WERI-Rb-1 (cell line): Measurements from ENCODE around the gene FRMD4A.

Experiments used
- DNase-seq: peaks from one replicate; pipeline ENCODE4 v3.0.0-alpha.2; 2020
- H3K27ac ChIP-seq: fragments of 250-450 bp; sonication (Bioruptor Pico); 2 replicates; pipeline ENCODE4 v1.5.1; 2020; ENCODE audit warnings: mild to moderate bottlenecking, moderate library complexity
- H3K27me3 ChIP-seq: fragments of 250-450 bp; sonication (Bioruptor Pico); 2 replicates; pipeline ENCODE4 v1.5.1; 2021; ENCODE audit warnings: mild to moderate bottlenecking, low read depth, moderate library complexity; ENCODE audit not compliant: insufficient read depth, severe bottlenecking
- H3K36me3 ChIP-seq: fragments of 250-450 bp; sonication (Bioruptor Pico); 2 replicates; pipeline ENCODE4 v1.5.1; 2020; ENCODE audit warnings: mild to moderate bottlenecking, moderate library complexity
- H3K4me3 ChIP-seq: 2 replicates; pipeline ENCODE4 v1.5.1; 2011; ENCODE audit warnings: low read depth, mild to moderate bottlenecking, control low read depth, low read length
- H3K9me3 ChIP-seq: fragments of 250-450 bp; sonication (Bioruptor Pico); 2 replicates; pipeline ENCODE4 v1.5.1; 2021; ENCODE audit warnings: mild to moderate bottlenecking, moderate library complexity; ENCODE audit not compliant: severe bottlenecking
- TF ChIP-seq, protein P1 (sequence below): IDR thresholded peaks from 2 replicates; pipeline ENCODE4 v1.5.1; 2011; ENCODE audit warnings: low read depth, mild to moderate bottlenecking, control low read depth, inconsistent platforms, low read length

Gene FRMD4A

DNA sequence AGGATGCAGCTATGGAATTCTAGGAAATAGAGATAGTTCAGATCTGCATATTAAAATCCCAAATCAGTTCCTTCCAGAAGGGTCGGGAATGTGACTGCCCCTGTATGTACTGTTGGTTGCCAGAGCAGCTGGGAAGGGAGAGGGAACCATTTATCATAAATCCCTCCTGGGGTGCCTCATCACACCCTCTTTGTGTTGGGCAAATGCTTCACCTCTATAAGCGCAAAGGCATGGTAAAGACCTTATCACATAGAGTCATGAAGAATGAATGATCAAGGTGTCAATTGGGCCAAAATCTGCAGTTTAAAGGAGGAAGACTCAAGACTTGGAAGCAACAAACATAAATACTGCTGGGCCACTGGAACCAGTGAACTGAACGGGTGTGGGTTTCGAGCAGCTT lies 65.0 kb downstream of the FRMD4A start:
- no peaks in the 10 kb centered on the region for H3K9me3 ChIP-seq
- H3K27me3 ChIP-seq = no peaks in the 10 kb centered on the region
- H3K27ac ChIP-seq = no peak overlapping the region
- TF ChIP-seq, protein P1, sequence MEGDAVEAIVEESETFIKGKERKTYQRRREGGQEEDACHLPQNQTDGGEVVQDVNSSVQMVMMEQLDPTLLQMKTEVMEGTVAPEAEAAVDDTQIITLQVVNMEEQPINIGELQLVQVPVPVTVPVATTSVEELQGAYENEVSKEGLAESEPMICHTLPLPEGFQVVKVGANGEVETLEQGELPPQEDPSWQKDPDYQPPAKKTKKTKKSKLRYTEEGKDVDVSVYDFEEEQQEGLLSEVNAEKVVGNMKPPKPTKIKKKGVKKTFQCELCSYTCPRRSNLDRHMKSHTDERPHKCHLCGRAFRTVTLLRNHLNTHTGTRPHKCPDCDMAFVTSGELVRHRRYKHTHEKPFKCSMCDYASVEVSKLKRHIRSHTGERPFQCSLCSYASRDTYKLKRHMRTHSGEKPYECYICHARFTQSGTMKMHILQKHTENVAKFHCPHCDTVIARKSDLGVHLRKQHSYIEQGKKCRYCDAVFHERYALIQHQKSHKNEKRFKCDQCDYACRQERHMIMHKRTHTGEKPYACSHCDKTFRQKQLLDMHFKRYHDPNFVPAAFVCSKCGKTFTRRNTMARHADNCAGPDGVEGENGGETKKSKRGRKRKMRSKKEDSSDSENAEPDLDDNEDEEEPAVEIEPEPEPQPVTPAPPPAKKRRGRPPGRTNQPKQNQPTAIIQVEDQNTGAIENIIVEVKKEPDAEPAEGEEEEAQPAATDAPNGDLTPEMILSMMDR = no peak
- no peaks in the 10 kb centered on the region for H3K36me3 ChIP-seq
- no peak overlapping the region for H3K4me3 ChIP-seq
- DNase-seq = no peak

DNA sequence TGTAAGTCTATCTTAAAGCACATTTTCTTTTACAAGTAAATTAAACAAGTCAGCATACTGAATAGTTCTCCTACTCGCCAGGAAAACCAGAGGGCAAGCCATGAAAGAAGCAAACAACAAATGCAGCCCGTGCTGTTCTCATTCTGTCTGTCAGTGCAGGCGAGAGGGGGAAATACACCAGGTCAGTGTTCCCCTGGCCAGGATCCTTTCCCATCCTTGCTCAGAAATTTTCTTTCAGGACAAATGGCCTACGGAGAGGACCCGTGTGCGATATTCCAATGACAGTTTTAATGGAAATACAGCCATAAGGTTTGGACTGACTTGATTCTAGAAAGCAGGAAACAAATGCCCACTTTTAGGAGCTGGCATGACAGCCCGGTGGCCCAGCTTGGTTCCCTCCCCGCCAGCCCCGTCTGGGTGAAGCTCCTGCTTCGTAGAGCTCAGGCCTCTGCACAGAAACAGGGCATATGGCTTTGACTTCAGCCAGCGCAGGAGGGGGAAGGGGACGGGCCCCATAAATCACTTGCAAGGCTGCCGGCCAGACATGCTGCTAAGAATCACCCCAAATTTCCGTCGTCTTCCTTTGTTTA lies 67.8 kb downstream of the FRMD4A start:
- Histone ChIP-seq H3K9me3 (no peaks in the 10 kb centered on the region), H3K36me3 (no peaks in the 10 kb centered on the region), H3K27me3 (no peaks in the 10 kb centered on the region), H3K4me3 (no peak overlapping the region), H3K27ac (no peak overlapping the region)
- TF ChIP-seq, protein P1 = no peak
- DNase-seq = peak; percentile 32

DNA sequence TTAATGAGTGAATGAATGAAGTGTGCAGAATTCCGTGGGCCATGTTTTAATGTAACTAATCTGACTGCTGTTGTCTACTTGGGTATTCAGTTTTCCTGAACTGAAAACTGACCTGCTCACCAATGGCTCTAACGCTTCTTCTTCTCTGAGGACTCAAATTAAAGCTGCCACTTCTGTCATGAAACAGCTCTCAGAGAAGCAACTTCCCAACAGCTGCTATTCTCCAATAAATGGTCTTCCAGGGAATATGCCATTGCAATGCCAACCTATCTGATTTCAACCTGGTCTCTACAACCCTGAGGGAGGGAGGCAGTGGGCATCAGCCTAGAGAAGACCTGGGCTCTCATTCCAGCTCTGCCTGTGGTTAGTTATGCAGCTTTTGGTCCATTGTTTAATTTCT lies 69.4 kb downstream of the FRMD4A start:
- no peak overlapping the region for H3K27ac ChIP-seq
- TF ChIP-seq, protein P1 = no peak
- H3K9me3 ChIP-seq = no peaks in the 10 kb centered on the region
- no peaks in the 10 kb centered on the region for H3K27me3 ChIP-seq
- no peak for DNase-seq
- no peak overlapping the region for H3K4me3 ChIP-seq
- H3K36me3 ChIP-seq = no peaks in the 10 kb centered on the region

DNA sequence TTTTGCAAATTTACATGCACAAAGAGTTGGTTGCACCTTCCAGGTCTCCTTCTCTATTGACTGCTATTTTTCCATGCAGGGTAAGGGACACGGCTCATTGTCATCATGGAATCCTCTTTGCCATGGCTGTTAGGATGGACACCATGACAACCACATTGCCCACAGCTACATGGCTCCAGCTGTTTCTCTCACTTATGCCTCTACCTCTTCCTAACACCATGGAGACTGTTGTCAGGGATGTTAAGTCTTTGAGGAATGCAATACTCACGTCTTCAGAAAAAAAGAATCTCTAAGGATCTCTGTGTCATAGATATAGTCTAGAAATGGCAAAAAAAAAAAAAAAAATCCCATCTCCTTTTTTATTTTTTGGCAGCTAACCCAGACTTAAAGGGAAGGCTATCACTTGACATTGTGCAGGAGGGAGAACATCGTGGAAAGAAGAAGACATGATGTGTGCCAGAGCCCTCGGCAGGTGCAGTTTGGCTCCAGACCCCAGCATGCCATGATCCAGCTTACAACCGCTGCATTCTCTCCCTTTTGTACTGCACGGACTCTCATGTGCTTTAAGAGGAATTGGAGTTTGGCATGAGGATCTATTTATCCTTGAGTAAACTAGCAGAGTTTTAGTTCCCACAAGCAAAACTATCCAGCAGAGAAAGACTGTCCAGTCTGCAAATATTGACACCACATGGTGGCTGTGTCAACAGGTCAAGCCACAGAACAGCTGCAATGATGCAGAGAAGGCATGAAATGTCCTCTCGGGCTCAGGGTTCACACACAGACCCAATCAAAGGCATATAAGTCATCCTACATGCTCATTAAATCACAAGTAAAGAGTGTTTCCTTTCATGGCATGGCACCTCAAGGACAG lies 70.8 kb downstream of the FRMD4A start:
- H3K9me3 ChIP-seq = no peaks in the 10 kb centered on the region
- no peak overlapping the region for H3K4me3 ChIP-seq
- TF ChIP-seq, protein P1 = no peak
- H3K27me3 ChIP-seq = no peaks in the 10 kb centered on the region
- H3K36me3 ChIP-seq = no peaks in the 10 kb centered on the region
- DNase-seq = no peak
- H3K27ac ChIP-seq = no peak overlapping the region

DNA sequence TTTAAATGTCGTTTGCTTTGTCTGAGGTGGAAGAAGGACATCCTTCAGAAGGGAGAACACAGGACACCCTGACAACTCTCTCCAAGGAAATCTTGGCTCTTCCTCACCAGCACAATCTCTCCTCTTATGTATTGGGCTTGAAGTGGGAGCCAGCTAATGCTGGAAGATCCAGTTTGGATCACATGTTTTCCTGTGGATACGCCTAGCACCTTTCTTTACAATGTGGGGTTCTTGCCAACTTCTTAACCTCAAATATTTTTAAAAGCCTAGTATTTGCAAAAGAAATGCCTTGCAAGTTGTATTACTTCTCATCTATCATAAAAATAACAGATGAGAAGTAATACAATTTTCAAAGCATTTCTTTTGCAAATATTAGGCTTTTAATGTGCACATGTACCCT lies 76.4 kb downstream of the FRMD4A start:
- no peak overlapping the region for H3K27ac ChIP-seq
- H3K27me3 ChIP-seq = no peaks in the 10 kb centered on the region
- H3K4me3 ChIP-seq = no peak overlapping the region
- DNase-seq = no peak
- TF ChIP-seq, protein P1 = no peak
- no peaks in the 10 kb centered on the region for H3K9me3 ChIP-seq
- H3K36me3 ChIP-seq = no peaks in the 10 kb centered on the region
